Epithelial cell of proximal tubule (primary cell): ENCODE results near the gene UNC13C. TPM values are rescaled to one million over a fixed set of nuclear protein-coding genes. Genes with fewer than 3 reads are reported as not detected.
A peak's percentile ranks its signal among the peaks of the same experiment; 100 is the strongest.

Experiments used
- DNase-seq: peaks from one replicate; pipeline ENCODE4 v3.0.0-alpha.2; 2011; ENCODE audit warnings: low read depth
- H3K4me3 ChIP-seq: 2 replicates; pipeline ENCODE4 v1.5.1; 2011; ENCODE audit warnings: low read depth, mild to moderate bottlenecking, low read length
- CTCF ChIP-seq: conservative IDR thresholded peaks from 2 replicates; pipeline ENCODE4 v1.5.1; 2012; ENCODE audit warnings: low read depth, mild to moderate bottlenecking, low read length
- total RNA-seq: library from RNA; depleted of rRNA; stranded (reverse); fragments of >200 nt; gene quantifications from 2 replicates; pipeline ENCODE4 v1.2.3, GENCODE V29; 2015

The UNC13C gene
- total RNA-seq, 1 donor from 2014 or later, result 0.06 TPM

- TF ChIP-seq CTCF, result no peak
- DNase-seq, result no peak
- H3K4me3 ChIP-seq, result no peak overlapping the region
Observed at GRCh38 chr15:54520616-54521015, 542.4 kb downstream of the UNC13C start.

- no peak overlapping the region for H3K4me3 ChIP-seq
- no peak for DNase-seq
- no peak for TF ChIP-seq CTCF
Observed at GRCh38 chr15:54521206-54521605, 543.0 kb downstream of the UNC13C start.

GRCh38 chr15:54528021-54528420 lies 549.8 kb downstream of the UNC13C start:
- no peak for TF ChIP-seq CTCF
- no peak overlapping the region for H3K4me3 ChIP-seq
- DNase-seq, result no peak

GRCh38 chr15:54540721-54541120 lies 562.5 kb downstream of the UNC13C start:
- no peak overlapping the region for H3K4me3 ChIP-seq
- peak; percentile 61 for DNase-seq
- no peak for TF ChIP-seq CTCF

- DNase-seq, result no peak
- no peak for TF ChIP-seq CTCF
- H3K4me3 ChIP-seq, result no peak overlapping the region
Observed at GRCh38 chr15:54547491-54547890, 569.2 kb downstream of the UNC13C start.

GRCh38 chr15:54550954-54551353 lies 572.7 kb downstream of the UNC13C start:
- DNase-seq, result no peak
- no peak overlapping the region for H3K4me3 ChIP-seq
- TF ChIP-seq CTCF, result no peak

GRCh38 chr15:54556231-54556630 lies 578.0 kb downstream of the UNC13C start:
- DNase-seq, result no peak
- no peak overlapping the region for H3K4me3 ChIP-seq
- TF ChIP-seq CTCF, result no peak
